NCI-H1417 treated with DMSO at 0.1 percent for 48 hours (cell line): Measurements from ENCODE around the gene ZNRF3.
"Not testable (repeated sequence)": the region's sequence is repeated elsewhere in the genome, so short reads cannot be mapped to it uniquely, and the experiment has no call there.

Experiments used
- DNase-seq: peaks from one replicate; lab custom pipeline; 2025; lab: John Stamatoyannopoulos, UW

ZNRF3 gene

DNA sequence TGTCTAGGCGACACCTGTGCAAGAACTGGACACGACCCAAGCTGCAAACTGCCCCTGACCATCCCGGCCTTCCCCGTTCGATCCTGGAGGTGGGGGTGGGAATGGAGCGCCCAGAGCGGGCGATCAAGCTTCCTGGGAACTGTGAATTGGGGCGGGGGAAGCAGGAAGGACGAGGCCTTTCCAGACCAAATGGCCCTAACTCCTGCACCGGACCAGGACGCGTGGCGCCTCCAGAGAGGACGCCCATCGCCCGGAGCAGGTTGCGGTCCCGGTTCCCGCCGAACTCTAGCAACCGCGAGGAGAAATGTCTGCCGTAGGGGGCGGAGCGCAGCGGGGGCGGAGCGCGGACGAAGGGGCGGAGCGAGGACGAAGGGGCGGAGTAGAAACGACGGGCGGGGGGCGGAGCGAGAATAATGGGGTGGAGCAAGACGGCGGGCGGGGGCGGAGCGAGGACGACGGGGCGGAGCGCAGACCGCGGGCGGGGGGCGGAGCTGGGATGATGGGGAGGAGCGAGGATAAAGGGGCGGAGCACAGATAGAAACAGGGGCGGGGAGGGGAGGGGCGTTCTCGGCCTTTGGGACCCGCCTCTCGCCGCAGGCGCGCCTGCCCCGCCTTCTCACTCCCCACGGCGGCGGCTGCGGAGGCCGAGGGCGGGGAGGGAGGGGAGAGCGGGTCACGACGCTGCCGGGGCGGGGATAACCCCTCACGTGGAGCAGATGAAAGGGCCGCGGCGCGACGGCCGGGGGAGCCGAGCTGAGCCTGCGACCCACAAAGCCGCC lies at the start of gene ZNRF3:
Gene ZNRF3, plus strand, starts transcription at position 695 of the 779 bp plus-strand sequence. CDS start 195 bp downstream, outside the sequence.
- peak; percentile 65 for DNase-seq

DNA sequence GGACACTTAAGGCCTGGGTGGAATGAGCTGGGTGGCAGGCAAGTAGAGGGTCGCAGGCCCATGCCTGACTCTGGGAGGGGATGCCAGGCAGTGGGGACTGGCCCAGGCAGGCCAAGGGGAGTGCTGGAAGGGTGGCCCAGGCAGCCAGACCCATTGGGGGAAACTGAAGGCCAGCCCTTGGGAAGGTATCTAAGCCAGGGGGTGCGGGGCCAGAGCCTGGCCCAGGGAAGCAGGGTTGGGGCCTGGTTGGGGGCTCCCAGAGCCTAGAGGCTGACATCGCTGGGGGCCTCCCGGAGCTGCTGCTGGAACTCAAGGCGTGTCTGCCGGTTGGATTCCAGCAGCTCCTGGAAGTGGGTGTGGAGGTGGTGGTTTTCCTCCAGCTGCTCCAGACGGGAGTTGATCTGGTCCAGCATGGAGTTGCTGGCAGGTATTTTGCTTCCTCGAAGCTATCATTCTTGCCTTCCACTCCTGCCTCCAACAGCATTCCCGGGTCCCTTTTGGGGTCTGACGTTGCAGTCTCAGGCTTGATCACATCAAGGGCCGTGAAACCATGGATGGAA lies 47.7 kb upstream of the ZNRF3 start:
- no peak for DNase-seq

DNA sequence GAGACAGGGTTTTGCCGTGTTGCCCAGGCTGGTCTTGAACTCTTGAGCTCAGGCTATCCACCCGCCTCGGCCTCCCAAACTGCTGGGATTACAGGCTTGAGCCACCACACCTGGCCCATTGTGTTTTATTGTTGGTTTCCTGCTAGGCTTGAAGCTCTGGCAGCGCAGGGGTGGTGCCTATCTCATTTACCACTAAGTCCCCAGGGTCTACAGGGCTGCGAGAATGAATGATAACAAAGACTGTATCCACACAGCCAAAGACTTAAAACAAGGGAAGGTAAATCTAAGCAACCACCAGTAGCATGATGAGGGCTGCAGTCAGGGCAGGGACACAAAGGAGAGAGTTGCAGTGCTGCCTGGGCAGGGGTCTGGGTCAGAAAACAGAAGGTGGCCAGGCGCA lies 45.7 kb upstream of the ZNRF3 start:
- DNase-seq: no peak

DNA sequence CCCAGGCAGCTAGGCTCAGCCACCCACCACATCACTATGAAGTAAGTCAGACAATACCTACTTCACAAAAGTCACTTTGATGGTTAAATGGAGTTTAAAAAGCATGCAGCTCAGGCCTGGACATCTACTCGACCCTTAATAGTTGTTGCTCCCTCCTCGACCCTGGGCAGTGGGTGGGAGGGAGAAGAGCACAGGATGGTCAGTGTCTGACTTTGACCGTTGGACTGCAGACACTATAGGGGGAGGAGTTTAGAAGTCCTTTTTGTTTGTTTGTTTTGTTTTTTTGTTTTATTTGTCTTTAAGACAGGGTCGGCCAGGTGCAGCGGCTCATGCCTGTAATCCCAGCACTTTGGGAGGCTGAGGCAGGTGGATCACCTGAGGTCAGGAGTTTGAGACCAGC lies 44.4 kb upstream of the ZNRF3 start:
- DNase-seq: no peak

DNA sequence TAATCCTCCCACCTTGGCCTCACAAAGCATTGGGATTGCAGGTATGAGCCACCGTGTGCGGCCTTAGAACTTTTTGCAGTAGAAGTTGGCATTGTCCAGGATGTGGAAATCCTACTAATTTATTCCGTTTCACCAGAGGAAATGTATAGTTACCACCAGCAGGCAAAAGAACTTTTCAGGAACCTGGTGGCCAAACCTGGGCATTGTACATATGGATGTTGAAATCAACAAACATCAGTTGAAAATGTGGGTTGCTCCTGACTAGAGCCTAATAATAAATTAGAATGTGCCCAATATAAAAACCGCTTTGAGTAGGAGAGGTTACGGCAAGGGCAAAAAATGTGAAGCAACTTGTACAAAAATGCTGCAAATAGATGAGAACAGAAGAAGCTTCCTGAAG lies 42.3 kb upstream of the ZNRF3 start:
- no peak for DNase-seq

DNA sequence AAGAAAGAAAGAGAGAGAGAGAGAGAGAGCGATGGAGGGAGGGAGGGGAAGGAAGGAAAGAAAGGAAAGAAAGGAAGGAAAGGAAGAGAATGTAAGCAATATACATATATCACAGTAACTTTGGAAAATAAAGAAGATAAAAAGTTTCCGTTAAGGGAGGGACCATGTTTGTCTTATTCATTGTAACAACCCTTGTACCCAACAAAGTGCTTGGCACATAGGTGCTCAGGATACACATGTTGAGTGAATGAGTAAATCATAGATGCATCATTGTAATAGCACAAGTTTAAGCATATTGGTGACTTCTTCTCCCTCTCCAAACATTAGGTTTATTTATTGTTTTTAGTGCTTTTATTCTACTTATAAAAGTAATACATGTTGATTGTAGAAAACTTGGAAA lies 39.7 kb upstream of the ZNRF3 start:
- DNase-seq: no peak

DNA sequence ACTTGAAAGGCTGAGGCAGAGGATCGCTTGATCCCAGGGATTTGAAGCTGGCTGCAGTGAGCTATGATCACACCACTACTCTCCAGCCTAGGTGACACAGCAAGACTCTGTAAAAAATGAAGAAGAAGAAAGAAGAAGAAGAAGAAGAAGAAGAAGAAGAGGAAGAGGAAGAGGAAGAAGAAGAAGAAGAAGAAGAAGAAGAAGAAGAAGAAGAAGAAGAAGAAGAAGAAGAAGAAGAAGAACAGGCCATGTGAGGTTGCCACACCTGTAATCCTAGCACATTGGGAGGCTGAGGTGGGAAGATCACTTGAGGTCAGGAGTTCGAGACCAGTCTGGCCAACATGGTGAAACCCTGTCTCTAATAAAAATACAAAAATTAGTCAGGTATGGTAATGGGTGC lies 39.1 kb upstream of the ZNRF3 start:
- DNase-seq: not testable (repeated sequence)

DNA sequence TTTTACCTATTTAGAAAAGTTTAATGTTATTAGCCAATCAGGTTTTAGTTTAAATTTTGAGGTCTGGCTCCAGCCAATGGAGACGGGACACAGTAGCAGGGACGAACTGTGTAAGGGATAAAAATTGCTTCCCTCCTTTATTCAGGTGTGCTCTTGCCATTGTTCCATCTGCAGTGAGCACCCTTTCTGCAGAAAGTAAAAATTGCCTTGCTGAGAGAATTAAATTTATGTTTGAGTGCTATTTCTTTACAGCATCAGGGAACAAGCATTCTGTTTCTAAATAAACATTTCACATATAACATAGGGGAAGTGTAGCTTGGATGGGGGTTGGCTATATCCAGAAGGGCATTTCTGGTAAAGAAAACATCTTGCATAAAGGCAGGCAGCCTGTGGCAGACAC lies 36.4 kb upstream of the ZNRF3 start:
- DNase-seq: no peak

DNA sequence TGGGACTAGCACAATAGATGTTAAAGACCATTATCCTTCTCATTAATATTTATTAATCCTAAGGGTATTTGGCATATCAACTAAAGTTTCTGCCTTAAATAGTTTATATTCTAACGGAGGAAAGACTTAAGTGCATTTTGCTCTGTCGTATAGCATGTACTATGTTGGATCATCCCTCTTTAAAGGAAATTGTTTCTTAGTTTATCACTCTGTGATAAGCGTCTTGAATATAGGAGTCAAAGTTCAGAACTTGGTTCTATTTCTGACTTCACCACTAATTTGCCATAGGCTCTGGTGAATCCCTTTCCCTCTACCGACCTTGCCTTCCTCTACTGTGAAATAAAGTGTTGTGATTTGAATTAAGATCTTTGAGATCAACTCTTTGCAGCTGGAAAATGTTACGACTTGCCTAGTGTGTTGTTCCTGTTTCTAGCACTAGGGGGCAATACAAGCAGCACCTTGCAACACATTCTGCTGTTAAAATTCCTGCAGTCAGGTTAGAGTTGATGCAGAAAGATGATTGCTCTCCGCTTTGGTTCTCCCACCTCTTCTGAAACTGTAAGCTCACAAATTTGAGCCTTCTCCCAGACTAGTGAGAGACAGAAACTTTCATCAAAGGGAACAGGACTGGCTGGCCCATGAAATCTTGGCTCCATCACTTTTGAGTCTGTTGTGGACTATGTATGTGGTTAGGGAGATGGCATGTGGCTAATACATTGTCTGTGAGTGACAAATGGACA lies 27.8 kb upstream of the ZNRF3 start:
- DNase-seq: peak; percentile 2

DNA sequence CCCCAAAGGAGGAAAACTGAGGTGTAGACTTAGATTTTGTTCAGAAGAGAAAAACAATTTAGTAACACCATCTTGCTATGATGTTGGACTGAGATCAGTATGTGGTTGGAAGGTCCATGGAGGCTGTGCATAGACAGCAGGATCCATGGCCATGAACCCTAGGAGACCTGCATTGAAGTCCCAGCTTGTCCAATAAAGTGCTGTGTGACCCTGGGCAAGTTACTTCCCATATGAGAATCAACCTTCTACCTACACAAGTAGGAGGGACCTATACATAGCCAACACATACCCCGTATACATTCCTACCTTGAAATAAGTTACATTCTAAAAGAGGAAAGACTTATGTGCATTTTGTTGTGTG lies 27.3 kb upstream of the ZNRF3 start:
- no peak for DNase-seq

DNA sequence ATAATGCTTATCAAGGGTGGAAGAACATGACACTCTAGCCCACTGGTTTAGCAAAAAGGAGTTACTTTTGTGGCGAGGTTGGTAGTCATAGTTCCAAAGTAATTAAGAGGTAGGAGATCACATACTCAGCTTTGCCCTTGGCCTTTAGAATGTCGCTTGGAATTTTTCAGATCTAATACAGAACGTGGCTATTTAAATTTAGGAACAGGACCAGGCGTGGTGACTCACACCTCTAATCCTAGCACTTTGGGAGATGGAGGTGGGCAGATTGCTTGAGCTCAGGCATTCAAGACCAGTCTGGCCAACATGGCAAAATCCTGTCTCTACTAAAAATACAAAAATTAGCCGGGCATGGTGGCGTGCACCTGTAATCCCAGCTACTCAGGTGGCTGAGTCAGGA lies 26.1 kb upstream of the ZNRF3 start:
- DNase-seq: no peak

DNA sequence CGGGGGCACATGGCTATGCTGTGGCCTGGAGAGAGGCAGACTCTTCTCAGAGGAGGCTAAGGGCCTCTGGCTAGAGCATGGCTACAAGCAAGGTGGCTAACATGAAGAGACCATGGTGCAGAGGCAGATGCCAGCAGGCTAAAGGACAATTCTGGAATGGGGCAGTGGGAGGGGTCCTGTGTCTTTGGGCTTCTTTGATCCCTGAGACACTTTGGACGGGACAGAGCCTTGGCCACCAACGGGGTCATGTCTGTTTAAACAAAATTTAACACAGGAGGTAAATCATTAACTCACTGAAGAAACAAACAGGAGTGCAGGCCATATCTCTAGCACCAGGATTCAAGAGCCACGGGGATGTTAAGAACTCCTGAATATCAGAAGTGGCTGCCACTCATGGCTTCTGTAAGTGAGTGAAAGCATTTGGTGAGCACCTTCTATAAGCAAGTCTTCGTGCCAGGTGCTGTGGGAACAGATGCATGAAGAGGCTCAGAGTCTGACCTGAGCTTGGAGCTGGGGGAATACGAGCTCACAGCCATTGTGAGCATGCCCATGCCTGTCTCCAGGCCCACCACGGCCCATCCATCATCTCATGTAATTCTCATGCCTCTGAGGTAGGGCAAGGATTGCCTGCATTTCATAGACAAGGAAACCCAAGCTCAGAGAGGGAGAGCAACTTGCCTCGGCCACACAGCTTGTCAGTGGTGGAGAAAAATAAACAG lies 18.3 kb upstream of the ZNRF3 start:
- DNase-seq: no peak

DNA sequence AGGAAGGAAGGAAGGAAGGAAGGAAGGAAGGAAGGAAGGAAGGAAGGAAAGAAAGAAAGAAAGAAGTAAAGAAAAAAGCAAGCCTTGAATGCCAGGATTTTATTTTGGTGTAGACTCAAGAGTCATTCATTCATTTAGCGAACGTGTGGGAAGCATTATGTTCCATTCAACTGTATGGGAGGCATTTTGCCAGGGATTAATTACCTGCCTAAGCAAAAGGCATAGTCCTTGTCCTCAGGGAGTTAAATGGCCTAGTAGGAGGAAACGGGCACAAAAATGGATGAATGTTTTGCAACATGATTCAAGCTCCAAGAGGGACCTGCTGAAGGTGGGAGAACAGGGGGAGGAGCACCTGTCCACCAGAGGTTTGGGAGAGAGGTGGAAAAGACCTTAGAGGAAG lies 16.2 kb upstream of the ZNRF3 start:
- DNase-seq: no peak

DNA sequence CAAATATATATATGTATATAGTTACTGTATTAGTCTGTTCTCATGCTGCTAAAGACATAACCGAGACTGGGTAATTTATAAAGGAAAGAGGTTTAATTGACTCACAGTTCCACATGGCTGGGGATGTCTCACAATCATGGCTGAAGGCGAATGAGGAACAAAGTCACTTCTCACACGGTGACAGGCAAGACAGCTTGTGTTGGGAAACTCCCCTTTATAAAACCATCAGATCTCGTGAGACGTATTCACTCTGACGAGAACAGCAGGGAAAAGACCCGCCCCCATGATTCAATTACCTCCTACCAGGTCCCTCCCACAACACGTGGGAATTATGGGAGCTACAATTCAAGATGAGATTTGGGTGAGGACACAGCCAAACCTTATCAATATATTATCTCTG lies 15.0 kb upstream of the ZNRF3 start:
- not testable (repeated sequence) for DNase-seq

DNA sequence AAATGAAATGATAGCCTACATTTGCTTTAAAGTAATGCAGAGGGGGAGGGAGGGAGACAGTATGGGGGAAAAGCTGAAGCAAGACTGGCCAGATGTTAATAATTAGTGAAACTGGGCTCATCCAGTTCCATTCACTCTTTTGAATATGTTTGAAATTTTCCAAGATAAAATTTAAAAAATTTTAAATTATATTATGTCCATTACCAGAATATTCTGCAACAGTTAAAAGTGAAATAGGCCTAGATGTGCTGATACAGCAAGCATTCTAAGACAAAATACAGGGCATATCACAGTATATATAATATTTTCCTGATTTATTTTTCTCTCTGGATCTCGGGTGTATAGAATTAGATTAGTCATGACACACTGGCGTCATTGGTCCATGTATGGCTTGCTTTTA lies 13.6 kb upstream of the ZNRF3 start:
- no peak for DNase-seq

DNA sequence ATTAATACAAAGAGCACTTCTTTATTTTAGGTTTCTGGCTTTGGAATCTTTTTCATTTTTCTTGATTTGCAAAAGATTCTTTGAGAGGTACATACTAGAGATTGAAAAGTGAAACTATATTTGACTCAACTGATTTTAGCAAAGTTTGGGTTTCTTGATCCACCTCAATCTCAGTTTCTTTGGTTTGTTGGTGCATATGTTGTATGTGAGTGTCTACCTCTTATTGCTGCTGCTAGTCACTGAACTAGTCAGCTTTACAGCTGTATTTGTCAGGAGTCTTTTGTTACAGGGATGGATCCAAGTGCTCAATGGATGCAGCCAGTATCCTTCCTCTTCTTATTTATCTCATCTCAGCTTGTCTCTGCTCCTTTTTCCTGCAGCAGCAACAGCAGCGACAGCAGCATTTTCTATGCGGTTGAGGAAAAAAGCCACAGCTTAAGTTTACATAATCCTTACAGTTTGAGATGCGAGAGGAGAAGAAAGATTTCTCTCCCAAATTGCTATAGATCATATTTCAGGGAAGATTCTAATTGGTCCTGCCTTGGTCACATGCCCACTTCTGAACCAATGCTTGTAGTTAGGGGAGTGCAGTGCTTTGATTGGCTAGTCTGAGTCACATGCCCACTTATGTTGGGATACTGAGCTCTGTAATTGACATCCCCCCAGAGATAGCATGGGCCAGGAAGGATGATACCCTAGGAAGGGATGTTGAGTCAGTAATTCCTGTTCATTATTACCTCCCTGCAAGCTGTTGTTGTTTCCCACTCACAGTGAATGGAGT lies 10.0 kb upstream of the ZNRF3 start:
- DNase-seq: no peak

DNA sequence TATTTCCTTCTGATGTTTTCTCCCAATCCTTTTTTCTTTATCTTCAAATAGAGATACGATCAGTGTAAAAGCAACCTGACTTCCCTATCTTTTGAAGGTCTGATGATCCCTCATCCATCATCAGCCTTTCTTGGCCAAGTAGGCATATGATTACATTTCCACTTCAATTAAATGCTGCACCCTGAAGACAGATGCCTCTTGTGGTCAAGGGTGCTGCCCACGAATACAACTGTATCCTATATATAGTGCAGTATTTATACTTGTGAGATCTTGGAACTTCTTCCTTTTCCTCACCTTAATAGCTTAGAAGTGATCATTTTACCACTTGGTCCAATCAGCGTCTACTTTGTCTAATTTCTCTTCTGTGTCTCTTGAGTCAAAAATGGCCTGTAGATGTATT lies 9.3 kb upstream of the ZNRF3 start:
- no peak for DNase-seq

DNA sequence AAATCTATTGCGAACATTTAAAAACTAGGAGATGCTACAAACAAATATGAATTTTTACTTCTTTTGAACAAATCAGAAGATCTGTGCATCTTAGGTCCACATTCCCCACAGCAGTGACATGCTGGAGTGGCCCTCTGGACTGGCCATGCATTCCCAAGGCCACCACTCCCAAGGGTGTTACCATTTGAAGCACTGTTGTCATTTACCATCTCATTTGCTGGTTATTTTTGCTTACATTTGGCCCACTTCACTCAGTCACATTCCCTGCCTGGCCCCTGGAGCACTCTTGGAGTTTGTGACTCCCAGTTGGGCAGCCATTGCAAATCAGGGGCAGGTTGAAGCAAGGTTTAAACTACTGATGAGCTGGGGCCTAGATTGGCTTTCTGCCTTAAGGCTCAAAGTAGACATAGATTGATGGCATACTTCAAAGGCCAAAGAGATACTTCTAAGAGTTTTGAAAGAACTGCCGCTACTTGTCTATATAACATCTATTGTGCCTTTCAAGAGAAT lies 8.5 kb upstream of the ZNRF3 start:
- DNase-seq: no peak

DNA sequence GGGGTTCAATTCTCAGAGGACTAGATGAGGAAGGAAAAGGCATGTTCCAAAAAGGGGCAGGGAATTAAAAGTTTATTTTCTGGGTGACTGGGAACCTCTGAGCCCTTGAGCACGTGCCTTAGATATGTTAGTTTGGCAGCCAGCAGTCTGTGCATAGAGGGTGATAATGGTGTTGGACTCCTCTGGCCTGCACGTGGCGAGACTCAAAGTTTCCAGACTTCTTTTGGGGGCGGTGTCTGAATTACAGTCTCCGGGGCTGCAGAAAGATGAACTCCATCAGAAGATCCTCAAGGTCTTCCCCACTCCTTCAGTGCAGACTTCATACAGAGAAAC lies 861 bp upstream of the ZNRF3 start:
- DNase-seq: no peak

DNA sequence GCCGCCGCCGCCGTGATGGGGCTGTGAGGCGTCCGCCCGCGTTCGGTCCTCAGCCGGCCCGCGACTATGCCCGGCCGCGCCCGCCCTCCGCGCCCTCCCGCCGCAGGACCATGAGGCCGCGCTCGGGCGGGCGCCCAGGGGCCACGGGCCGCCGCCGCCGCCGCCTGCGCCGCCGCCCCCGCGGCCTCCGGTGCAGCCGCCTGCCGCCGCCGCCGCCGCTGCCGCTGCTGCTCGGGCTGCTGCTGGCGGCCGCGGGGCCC lies 215 bp downstream of the ZNRF3 start:
- DNase-seq: no peak

DNA sequence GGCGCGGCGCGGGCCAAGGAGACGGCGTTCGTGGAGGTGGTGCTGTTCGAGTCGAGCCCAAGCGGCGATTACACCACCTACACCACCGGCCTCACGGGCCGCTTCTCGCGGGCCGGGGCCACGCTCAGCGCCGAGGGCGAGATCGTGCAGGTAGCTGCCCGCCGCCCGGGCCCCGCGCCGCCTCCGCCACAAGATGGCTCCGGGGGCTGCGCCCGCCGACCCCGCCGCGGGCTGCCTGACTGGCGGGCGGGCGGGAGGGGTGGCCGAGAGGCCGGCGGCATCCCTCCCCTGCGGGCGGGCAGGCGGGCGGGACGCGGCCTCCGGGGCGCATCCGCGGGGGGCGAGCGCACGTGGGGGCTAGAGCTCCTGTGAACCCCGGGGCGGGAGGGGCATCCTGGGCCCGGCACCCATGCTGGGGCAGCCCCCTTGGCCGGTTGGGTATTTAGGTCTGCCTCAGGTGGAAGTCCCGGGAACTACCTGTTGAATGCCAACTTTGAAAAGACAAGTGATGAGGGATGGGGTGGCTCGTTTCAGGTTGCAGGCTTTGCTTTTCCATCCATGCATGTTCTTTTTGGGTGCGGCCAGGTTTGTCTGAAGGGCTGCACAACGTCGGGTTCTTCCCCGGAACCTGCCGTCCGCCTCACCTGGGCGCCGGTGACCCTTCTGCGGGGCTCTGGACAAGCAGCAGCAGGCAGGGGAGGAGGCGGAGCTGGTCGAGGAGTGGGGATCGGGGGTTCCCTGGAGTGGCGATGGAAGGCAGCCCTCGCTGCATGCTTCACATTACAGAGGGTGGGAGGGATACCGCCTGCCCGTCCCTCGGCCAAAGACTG lies 760 bp downstream of the ZNRF3 start:
- DNase-seq: no peak
